ENCODE measurements around the gene MYOM1. TPM values are rescaled to one million over a fixed set of nuclear protein-coding genes. Genes with fewer than 3 reads are reported as not detected.

MYOM1 gene
- total and polyA plus RNA-seq, 7 donors = 54.8 to 842 (median 388) TPM

DNA sequence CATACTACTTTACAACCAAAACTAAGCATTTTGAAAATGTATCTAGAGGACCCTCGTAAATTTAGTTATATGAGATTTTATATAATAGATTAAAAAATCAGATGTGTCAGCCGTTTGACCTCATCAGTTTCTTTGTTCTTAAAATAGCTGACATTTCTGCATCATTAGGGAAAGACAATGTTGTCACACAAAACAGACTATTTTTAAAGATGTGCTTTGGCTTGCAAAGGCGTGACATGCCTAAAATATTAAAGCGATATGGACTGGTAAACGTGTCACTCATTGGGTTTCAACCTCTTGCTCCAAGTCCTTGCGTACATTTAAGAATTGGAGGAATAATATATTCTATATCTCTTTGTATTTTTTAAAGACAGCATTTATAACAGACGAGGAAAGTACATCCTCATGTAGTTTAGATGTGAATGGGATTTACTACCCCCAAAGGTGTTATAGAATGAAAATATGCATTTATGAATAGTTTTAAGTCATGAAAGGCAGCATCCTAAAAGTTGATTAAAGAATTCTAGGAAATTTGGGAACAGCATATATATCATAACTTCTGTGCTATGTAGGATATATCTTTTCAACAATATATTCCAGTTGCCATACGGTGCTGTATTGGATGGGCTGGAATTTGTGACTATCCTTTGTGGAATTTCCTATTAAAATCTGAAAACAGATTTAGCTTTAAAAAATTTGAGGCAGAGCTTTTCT, 31.6 kb upstream of the MYOM1 start:
- ATAC-seq = peak in 3 of 4 donors; percentile 15 to 43 (median 38)
- H3K4me1 ChIP-seq = peaks cover 64% of the 10 kb centered on the region

DNA sequence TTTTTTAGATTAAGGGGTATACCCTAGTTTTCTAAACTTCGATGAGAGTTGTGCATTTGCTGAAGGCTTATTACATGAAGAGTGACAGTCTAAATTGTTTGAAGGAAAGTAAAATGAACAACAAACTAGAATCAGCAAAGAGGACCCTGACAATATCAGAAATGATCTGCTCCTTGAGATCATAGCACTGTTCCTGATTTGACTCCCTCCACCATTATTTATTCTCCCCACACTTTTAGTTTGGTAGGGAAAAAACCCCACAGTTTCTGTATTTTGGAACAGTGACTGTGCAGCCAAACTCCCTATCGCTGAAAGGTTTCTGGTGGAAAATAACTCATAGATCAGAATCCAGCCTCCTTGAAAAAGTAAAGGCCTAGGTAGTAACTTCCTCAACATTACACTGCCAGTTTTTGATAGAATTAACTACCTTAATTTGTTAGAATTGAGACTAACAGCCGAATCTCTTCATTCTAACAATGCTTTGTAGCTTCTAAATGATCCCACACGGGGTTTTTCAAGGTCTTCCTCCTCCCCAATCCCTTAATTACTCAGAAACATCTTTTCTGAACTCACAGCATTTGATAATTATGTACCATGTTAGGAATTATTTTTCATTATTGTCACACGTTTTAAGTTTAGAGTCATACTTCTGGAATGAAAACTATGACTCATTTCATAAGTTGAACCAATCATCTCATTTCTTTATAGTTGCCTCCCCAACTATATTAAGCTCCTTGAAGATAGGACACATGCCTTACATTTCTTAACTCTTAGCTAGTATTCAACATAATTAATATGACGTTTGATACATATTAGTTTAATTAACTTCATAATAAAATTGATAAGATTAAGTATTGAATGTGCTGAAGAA, 30.7 kb upstream of the MYOM1 start:
- Histone ChIP-seq H3K4me3 (peak overlapping the region; percentile 85), H3K9me3 (no peaks in the 10 kb centered on the region), H3K4me1 (peaks cover 58% of the 10 kb centered on the region), H3K27ac (peak overlapping the region; percentile 99), H3K36me3 (ENCODE audit: insufficient read depth in 1 of 2, low read depth in 1 of 2) (peaks cover 16 to 34% of the 10 kb centered on the region in 2 donors), H3K27me3 (ENCODE audit: insufficient read depth in 3 of 3, low read length in 2 of 3) (no peaks in the 10 kb centered on the region)
- ATAC-seq = peak in 1 of 4 donors; percentile 19
- TF ChIP-seq, protein P1, sequence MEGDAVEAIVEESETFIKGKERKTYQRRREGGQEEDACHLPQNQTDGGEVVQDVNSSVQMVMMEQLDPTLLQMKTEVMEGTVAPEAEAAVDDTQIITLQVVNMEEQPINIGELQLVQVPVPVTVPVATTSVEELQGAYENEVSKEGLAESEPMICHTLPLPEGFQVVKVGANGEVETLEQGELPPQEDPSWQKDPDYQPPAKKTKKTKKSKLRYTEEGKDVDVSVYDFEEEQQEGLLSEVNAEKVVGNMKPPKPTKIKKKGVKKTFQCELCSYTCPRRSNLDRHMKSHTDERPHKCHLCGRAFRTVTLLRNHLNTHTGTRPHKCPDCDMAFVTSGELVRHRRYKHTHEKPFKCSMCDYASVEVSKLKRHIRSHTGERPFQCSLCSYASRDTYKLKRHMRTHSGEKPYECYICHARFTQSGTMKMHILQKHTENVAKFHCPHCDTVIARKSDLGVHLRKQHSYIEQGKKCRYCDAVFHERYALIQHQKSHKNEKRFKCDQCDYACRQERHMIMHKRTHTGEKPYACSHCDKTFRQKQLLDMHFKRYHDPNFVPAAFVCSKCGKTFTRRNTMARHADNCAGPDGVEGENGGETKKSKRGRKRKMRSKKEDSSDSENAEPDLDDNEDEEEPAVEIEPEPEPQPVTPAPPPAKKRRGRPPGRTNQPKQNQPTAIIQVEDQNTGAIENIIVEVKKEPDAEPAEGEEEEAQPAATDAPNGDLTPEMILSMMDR (IDR thresholded peaks at IDR 0.05) = no peak
- intact Hi-C loops (cut with DNase I) = no loop called here
- DNase-seq = no peak
- 14 to 19% (median 17%) methylated on average over 6 of the region's 6 CpGs for WGBS, 3 donors

More for the DNA sequence above, 31.6 kb upstream of the MYOM1 start:
- Histone ChIP-seq H3K36me3 (ENCODE audit: insufficient read depth in 1 of 2, low read depth in 1 of 2) (peaks cover 16 to 43% of the 10 kb centered on the region in 2 donors), H3K27ac (peak overlapping the region; percentile 99), H3K9me3 (no peaks in the 10 kb centered on the region), H3K27me3 (ENCODE audit: insufficient read depth in 3 of 3, low read length in 2 of 3) (no peaks in the 10 kb centered on the region), H3K4me3 (peak overlapping the region; percentile 85)
- no peak for DNase-seq
- WGBS, 3 donors = 12 to 20% (median 14%) methylated on average over 8 of the region's 8 CpGs
- TF ChIP-seq, protein P1 (IDR thresholded peaks at IDR 0.05) = no peak
- intact Hi-C loops (cut with DNase I) = no loop called here

DNA sequence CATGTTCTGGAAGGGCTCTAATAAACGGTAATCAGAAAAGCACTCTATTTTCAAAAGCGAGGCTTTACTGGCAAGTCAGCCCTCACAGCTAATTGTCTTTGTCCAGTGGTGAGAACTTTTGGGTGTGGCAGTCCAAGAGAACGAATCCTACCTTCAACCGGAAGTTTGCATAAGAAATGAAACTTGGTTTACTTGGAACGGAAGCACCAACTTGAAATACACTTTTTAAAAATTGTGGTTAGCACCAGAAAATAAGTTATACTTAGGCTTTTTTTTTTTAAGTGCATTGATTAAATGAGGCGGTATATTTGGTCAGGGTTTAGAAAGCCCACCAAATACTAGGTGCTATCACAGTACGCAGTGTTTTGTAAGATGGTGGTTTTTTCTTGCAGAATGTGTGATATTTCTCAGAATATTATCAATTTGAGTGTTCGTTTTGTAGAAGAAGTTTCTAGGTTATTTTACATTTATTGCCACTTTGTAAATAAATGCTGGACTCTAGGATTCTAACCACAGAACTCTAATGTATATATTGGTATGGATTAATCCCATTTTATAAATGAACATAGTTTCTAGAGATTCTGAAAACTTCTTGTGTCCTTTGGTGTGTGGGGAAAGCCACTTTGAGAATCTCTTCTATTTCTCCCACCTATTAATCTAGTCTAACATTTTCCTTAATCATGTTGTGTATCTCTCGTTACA, 29.0 kb upstream of the MYOM1 start:
- DNase-seq = no peak
- Histone ChIP-seq H3K9me3 (no peaks in the 10 kb centered on the region), H3K4me1 (peaks cover 57% of the 10 kb centered on the region), H3K36me3 (ENCODE audit: insufficient read depth in 1 of 2, low read depth in 1 of 2) (peaks cover 4 to 17% of the 10 kb centered on the region in 2 donors), H3K27ac (peak overlapping the region; percentile 99), H3K27me3 (ENCODE audit: insufficient read depth in 3 of 3, low read length in 2 of 3) (no peaks in the 10 kb centered on the region), H3K4me3 (peak overlapping the region; percentile 85)
- TF ChIP-seq, protein P1 (IDR thresholded peaks at IDR 0.05) = no peak
- intact Hi-C loops (cut with DNase I) = loop anchor here (5.0 kb wide), 3 partner anchors 57 to 592 kb away; partner anchors contain the start of gene SMCHD1 (in 1 of the 2)
- WGBS, 3 donors = 4 to 8% (median 5%) methylated on average over 9 of the region's 9 CpGs
- peak in 2 of 4 donors; percentile 25 to 42 for ATAC-seq

DNA sequence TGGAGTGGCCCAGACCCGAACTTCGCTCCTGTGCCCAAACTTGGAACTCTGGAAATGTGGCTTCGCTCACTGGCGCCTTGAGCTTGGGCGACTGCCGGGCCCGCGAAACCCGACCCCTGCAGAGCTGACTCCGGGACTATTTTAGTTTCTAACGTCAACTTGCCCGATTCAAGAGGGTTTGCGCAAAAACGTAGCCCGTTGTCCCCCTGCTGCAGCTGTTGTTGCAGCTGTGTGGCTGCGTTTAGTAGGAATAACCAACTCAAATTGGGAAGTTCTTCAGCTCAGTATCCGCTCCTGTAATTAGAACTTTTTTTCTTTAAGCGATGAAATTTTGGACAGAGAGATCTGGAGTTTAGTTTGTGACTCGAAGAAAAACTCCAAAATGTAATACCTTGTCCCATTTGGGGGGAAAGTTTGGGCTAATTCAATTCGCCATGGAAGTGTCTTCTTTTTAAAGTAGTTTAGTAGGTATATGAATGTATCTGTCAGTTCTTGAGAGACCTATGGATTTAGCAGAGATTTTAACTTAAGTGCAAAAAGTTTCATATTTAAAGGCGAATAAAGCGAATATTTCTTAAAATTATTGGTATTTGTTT, 28.4 kb upstream of the MYOM1 start:
- 0% methylated on average over 22 of the region's 22 CpGs for WGBS, 3 donors
- H3K36me3 ChIP-seq (ENCODE audit: insufficient read depth in 1 of 2, low read depth in 1 of 2) = peaks cover 0 to 11% of the 10 kb centered on the region in 2 donors
- peak overlapping the region; percentile 99 for H3K27ac ChIP-seq
- H3K27me3 ChIP-seq (ENCODE audit: insufficient read depth in 3 of 3, low read length in 2 of 3) = no peaks in the 10 kb centered on the region
- DNase-seq = peak; percentile 70 to 90
- TF ChIP-seq, protein P1 (IDR thresholded peaks at IDR 0.05) = no peak
- peaks cover 58% of the 10 kb centered on the region for H3K4me1 ChIP-seq
- ATAC-seq = peak; percentile 54 to 63 (median 58)
- peak overlapping the region; percentile 85 for H3K4me3 ChIP-seq
- no peaks in the 10 kb centered on the region for H3K9me3 ChIP-seq
- intact Hi-C loops (cut with DNase I) = loop anchor here (5.0 kb wide), 3 partner anchors 56 to 591 kb away; partner anchors contain the start of gene SMCHD1 (in 1 of the 2)
